ENCODE measurements around the gene DNAJC1. TPM values are rescaled to one million over a fixed set of nuclear protein-coding genes. Genes with fewer than 3 reads are reported as not detected.

The DNAJC1 gene
- total and polyA plus RNA-seq, 2 donors (not counting 3 experiments of a cell fraction or from before 2014, with no cell fraction given) = 11.2 to 19.7 TPM

DNA sequence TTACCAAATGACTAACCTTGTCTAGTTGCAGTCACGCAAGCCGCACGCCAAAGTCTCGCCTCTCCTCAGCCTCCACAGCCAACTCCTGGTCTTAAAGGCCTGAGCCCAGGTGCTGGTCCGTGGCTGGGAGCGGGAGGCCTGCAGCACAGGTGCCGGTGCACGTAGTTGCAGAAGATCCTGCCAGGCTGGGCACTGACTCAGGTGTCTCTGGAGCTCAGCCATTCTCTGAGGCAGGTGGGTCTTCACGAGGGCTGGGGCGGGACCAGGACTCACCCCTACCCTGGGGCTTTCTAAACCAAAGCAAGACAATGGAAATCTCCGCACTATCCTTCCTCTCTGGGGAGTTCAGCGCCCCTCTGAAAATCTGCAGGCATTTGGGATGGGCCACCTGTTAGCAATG is 253.1 kb downstream of the DNAJC1 start:
- H2AFZ ChIP-seq (ENCODE audit: low read depth, low read length) = no peak overlapping the region
- FAIRE-seq (no peak), DNase-seq (ENCODE audit: low read depth, low spot score) (no peak)
- intact Hi-C loops (cut with micrococcal nuclease) (no loop called here), dilution Hi-C loops (cut with MboI; ENCODE audit: extremely low pct_ligation_motif_present, low sequenced_read_pairs) (no loop called here)
- H3K27ac ChIP-seq (ENCODE audit: insufficient read depth, low read depth, low read length) = no peak overlapping the region
- CTCF ChIA-PET = interaction anchor here (1.1 kb wide), 1 partner anchor 203 kb away, joined by 4 read pairs; no protein-coding TSS in a partner anchor
- H4K20me1 ChIP-seq (replicated peaks; ENCODE audit: control insufficient read depth, extremely low read depth, insufficient read depth, low read length) = no peaks in the 10 kb centered on the region
- no peak overlapping the region for H3K4me2 ChIP-seq (ENCODE audit: insufficient read depth, low read length)
- H3K9ac ChIP-seq (replicated peaks; ENCODE audit: extremely low read depth, insufficient read depth, low read length) = no peak overlapping the region
- H3K9me1 ChIP-seq (replicated peaks; ENCODE audit: control insufficient read depth, extremely low read depth, insufficient read depth, low read length) = no peaks in the 10 kb centered on the region
- no peaks in the 10 kb centered on the region for H3K9me3 ChIP-seq (replicated peaks; ENCODE audit: control insufficient read depth, insufficient read depth, low read length)
- H3K79me2 ChIP-seq (ENCODE audit: control insufficient read depth, insufficient read depth, low read length) = no peaks in the 10 kb centered on the region
- no TSS peak for BruUV-seq (replicated peaks)
- POLR2A ChIA-PET = no interaction called here
- no peak overlapping the region for H3K4me3 ChIP-seq (replicated peaks in 1 of 3; ENCODE audit: insufficient read depth in 1 of 3, low read depth in 1 of 3, low read length in 3 of 3)
- TF ChIP-seq, protein P1, sequence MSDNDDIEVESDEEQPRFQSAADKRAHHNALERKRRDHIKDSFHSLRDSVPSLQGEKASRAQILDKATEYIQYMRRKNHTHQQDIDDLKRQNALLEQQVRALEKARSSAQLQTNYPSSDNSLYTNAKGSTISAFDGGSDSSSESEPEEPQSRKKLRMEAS (IDR thresholded peaks at IDR 0.05; ENCODE audit: insufficient read depth, insufficient read length) = no peak
- no peak for TF ChIP-seq EZH2 (IDR thresholded peaks at IDR 0.05; ENCODE audit: borderline replicate concordance, low read depth, low read length, severe bottlenecking)
- H3K27me3 ChIP-seq (ENCODE audit: control insufficient read depth in 2 of 2, insufficient read depth in 2 of 2, low read length in 2 of 2) = no peaks in the 10 kb centered on the region
- H3K4me1 ChIP-seq (ENCODE audit: control insufficient read depth, extremely low read depth, insufficient read depth, low read length) = no peaks in the 10 kb centered on the region
- peaks cover 0 to 3% of the 10 kb centered on the region in 2 experiments for H3K36me3 ChIP-seq (ENCODE audit: control insufficient read depth in 2 of 2, extremely low read depth in 1 of 2, insufficient read depth in 2 of 2, low read length in 2 of 2)

DNA sequence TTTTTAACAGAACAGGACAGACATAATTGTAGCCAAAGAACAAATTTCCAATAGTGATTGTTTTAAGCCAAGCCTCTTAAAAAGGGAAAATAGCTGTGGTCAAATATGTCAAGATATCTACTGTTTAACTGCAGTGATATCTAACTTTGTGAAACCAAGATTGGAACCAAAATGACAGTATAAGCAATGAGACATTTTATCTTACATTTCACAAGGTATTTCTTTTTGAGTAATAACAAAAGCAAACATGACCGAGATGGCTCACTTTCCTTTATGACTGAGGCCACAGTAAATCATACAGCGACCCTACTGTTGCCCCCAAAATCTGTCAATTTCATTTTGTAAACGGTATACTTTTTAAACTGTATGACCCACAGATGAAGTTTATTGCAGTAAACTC is 253.7 kb downstream of the DNAJC1 start:
- H3K27me3 ChIP-seq (ENCODE audit: control insufficient read depth in 2 of 2, insufficient read depth in 2 of 2, low read length in 2 of 2) = no peaks in the 10 kb centered on the region
- H3K4me3 ChIP-seq (replicated peaks in 1 of 3; ENCODE audit: insufficient read depth in 1 of 3, low read depth in 1 of 3, low read length in 3 of 3) = no peak overlapping the region
- dilution Hi-C loops (cut with MboI; ENCODE audit: extremely low pct_ligation_motif_present, low sequenced_read_pairs) (no loop called here), intact Hi-C loops (cut with micrococcal nuclease) (no loop called here)
- H3K4me1 ChIP-seq (ENCODE audit: control insufficient read depth, extremely low read depth, insufficient read depth, low read length) = no peaks in the 10 kb centered on the region
- BruUV-seq (replicated peaks) = no TSS peak
- peaks cover 0 to 3% of the 10 kb centered on the region in 2 experiments for H3K36me3 ChIP-seq (ENCODE audit: control insufficient read depth in 2 of 2, extremely low read depth in 1 of 2, insufficient read depth in 2 of 2, low read length in 2 of 2)
- no peaks in the 10 kb centered on the region for H3K9me1 ChIP-seq (replicated peaks; ENCODE audit: control insufficient read depth, extremely low read depth, insufficient read depth, low read length)
- H3K9ac ChIP-seq (replicated peaks; ENCODE audit: extremely low read depth, insufficient read depth, low read length) = no peak overlapping the region
- no peaks in the 10 kb centered on the region for H4K20me1 ChIP-seq (replicated peaks; ENCODE audit: control insufficient read depth, extremely low read depth, insufficient read depth, low read length)
- H3K27ac ChIP-seq (ENCODE audit: insufficient read depth, low read depth, low read length) = no peak overlapping the region
- no peak for FAIRE-seq
- no peaks in the 10 kb centered on the region for H3K9me3 ChIP-seq (replicated peaks; ENCODE audit: control insufficient read depth, insufficient read depth, low read length)
- no peak overlapping the region for H3K4me2 ChIP-seq (ENCODE audit: insufficient read depth, low read length)
- TF ChIP-seq MYC (IDR thresholded peaks at IDR 0.05; ENCODE audit: low read depth, low read length) (no peak), POLR2AphosphoS5 (IDR thresholded peaks at IDR 0.05; ENCODE audit: insufficient read depth, low read depth, low read length) (no peak), EZH2 (IDR thresholded peaks at IDR 0.05; ENCODE audit: borderline replicate concordance, low read depth, low read length, severe bottlenecking) (no peak), FOS (IDR thresholded peaks at IDR 0.05; ENCODE audit: borderline replicate concordance, insufficient read depth, low read length) (no peak), POLR2A (IDR thresholded peaks at IDR 0.05; ENCODE audit: low read depth, low read length) (no peak), GATA2 (IDR thresholded peaks at IDR 0.05; ENCODE audit: insufficient read depth, insufficient read length, low read depth, low read length) (no peak), JUN (IDR thresholded peaks at IDR 0.05; ENCODE audit: borderline replicate concordance, insufficient read depth, insufficient read length, low read depth) (no peak)
- TF ChIP-seq, protein P2, sequence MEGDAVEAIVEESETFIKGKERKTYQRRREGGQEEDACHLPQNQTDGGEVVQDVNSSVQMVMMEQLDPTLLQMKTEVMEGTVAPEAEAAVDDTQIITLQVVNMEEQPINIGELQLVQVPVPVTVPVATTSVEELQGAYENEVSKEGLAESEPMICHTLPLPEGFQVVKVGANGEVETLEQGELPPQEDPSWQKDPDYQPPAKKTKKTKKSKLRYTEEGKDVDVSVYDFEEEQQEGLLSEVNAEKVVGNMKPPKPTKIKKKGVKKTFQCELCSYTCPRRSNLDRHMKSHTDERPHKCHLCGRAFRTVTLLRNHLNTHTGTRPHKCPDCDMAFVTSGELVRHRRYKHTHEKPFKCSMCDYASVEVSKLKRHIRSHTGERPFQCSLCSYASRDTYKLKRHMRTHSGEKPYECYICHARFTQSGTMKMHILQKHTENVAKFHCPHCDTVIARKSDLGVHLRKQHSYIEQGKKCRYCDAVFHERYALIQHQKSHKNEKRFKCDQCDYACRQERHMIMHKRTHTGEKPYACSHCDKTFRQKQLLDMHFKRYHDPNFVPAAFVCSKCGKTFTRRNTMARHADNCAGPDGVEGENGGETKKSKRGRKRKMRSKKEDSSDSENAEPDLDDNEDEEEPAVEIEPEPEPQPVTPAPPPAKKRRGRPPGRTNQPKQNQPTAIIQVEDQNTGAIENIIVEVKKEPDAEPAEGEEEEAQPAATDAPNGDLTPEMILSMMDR (IDR thresholded peaks at IDR 0.05; ENCODE audit: extremely low read depth in 1 of 2, insufficient read depth in 1 of 2, low read depth in 1 of 2, low read length in 2 of 2) = no peak
- TF ChIP-seq, protein P1 (IDR thresholded peaks at IDR 0.05; ENCODE audit: insufficient read depth, insufficient read length) = no peak
- ChIA-PET POLR2A (no interaction called here), CTCF (no interaction called here)
- DNase-seq (ENCODE audit: low read depth, low spot score) = no peak
- no peaks in the 10 kb centered on the region for H3K79me2 ChIP-seq (ENCODE audit: control insufficient read depth, insufficient read depth, low read length)
- H2AFZ ChIP-seq (ENCODE audit: low read depth, low read length) = no peak overlapping the region

Data from endothelial cell of umbilical vein (primary cell).